Skin epidermis (tissue), 12 donors: ENCODE measurements around the gene OGFOD3.
"Not testable (repeated sequence)": the region's sequence is repeated elsewhere in the genome, so short reads cannot be mapped to it uniquely, and the experiment has no call there.

Experiments used
- H3K27ac ChIP-seq, 21 experiments: fragments of 200-600 bp; sonication (generic) in 11 of 21; one replicate each; pipeline ENCODE4 v1.5.0; 2020; ENCODE audit warnings: mild to moderate bottlenecking in 3 of 21, inconsistent platforms in 2 of 21, moderate library complexity in 2 of 21
- H3K4me3 ChIP-seq, 7 experiments: fragments of 200-600 bp; sonication (generic) in 2 of 7; one replicate each; pipeline ENCODE4 v1.5.0; 2020; ENCODE audit warnings: inconsistent platforms in 2 of 7, mild to moderate bottlenecking in 2 of 7, moderate library complexity in 1 of 7

OGFOD3 gene

DNA sequence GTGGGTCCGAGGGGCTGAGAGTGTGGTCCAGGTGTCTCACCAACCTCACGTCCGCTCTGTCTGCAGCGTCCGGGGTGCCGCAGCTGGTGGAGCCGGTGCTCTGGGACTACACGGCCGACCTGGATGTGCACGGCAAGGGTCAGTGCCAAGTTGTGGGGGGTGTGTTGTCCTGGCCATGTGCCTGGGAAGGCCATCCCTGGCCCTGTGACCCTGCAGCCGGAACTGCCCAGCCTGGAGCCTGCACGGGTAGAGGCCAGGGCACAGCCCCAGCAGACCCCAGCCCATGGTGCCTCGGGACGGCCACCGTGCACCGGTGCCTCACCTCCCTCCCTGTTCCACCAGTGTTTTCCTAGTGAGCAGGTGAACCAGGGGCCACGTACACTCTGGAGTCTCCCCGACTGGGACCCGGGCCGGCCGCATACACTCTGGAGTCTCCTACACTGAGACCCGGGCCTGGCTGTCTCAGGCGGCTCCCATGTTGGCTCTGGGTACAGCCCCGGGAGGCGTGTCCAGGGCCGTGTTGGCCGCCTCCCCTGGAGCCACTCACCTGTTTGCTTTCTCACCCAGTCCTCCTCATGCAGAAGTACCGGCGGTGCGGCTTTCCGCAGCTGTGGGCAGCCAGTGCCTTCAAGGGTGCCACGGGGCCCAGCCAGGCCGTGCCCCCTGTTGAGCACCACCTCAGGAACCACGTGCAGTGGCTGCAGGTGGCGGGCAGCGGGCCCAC lies 18.4 kb upstream of the OGFOD3 start:
- Histone ChIP-seq H3K27ac (no peak overlapping the region), H3K4me3 (no peak overlapping the region)

- H3K4me3 ChIP-seq: no peak overlapping the region
- H3K27ac ChIP-seq: no peak overlapping the region
These were observed 17.5 kb upstream of the OGFOD3 start for GRCh38 chr17:82435601-82436583.

DNA sequence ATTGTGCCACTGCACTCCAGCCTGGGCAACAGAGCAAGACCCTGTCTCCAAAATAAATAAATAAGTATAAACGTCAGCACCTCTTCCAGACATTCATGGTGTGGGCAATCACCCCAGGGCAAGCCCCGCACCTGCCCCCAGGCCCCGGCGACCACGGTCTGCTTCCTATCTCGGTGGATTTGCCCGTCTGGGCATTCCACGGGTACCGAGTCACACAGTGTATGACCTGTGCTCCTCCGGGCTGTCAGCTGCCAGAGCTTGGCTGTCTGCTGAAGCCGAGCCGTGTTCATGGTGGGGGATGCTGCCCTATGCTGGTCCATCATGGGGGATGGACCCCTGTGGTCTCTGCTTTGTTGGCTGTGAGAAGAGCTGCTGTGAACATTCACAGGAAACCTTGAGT lies 16.7 kb upstream of the OGFOD3 start:
- H3K4me3 ChIP-seq: no peak overlapping the region
- H3K27ac ChIP-seq: no peak overlapping the region

DNA sequence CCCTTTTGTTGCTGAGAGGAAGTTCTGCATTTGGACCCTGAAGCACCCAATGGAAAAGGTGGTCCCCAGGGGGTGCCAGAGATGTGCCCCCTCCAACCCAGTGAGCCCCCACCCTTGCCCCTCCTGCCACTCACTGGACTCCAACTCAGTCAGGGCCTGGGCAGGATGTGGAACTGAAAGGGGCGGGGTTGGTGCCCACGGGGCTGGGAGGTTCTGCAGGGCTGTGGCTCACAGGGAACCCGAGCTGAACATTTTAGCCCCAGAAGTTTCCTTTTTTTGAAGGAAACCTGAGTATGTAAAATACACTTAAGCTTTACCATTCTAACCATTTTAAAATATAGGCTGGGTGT lies 15.8 kb upstream of the OGFOD3 start:
- H3K4me3 ChIP-seq: no peak overlapping the region
- H3K27ac ChIP-seq: peak overlapping the region in 1 of 21 experiments; percentile 1

DNA sequence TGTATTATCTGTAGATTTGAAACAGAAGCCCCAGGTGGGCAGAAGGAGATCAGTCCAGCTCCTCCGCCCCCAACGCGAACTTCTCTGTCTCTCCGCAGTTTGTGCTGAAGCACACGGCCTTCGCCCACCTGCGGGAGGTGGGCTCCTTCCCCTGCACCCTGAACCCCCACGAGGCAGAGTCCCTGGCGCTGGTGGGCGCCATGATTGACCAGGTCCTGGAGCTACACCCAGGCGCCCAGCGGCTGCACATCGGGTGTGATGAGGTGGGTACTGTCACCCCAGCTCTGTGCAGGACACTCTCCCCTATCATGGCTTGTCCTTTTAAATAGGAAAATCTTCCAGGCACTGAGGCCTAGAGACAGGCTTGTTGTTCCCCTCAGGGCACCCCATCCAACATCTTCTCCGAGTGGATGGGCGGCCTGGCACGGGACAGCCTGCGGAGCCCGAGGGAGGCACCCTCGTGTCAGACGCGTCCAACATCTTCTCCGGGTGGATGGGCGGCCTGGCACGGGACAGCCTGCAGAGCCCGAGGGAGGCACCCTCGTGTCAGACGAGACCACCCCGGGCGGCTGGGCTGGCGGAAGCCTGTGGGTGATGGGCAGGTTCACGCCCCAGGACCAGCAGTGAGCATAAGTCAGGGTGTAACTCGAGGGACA lies 15.3 kb upstream of the OGFOD3 start:
- no peak overlapping the region for H3K4me3 ChIP-seq

DNA sequence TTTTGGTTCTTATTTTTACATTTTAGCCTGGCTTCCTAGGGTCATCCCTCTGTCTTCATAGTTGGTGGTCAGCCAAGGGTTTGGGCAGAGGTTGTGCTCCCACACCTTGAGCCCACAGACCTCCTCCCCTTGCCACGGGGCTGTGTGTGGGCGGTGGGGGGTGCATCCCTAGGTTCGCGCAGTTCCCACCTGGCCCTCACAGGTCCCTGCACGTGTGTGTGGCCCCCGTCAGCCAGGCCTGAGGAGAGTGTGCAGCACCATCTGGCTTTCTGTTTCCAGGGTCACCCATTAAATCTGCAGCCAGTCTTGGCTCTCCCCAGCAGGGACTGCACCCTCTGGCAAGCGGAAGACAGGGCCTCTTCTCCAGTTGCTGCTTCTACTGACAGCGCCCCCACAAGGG lies 13.6 kb upstream of the OGFOD3 start:
- H3K27ac ChIP-seq: no peak overlapping the region
- no peak overlapping the region for H3K4me3 ChIP-seq

More for the DNA sequence above, 15.3 kb upstream of the OGFOD3 start:
- no peak overlapping the region for H3K27ac ChIP-seq

DNA sequence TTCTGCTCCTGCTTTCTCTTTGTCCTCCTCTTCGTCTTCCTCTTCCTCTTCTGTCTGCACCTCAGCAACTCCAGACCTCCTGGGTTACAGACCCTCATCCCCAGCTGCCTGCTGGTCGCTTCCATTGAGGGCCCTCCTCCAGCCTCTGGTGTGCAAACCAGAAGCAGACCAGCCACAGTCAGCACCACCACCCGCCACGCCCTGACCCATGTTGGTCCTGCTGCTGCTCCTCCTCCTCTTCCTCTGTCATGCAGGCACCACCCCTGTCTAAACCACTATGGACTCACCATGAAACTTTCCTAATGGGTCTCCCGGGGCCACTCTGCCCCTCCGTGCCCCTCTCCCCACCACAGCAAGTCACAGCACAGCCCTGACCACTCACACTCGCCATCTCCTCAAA lies 11.4 kb upstream of the OGFOD3 start:
- Histone ChIP-seq H3K4me3 (no peak overlapping the region), H3K27ac (peak overlapping the region in 1 of 21 experiments; percentile 51)

DNA sequence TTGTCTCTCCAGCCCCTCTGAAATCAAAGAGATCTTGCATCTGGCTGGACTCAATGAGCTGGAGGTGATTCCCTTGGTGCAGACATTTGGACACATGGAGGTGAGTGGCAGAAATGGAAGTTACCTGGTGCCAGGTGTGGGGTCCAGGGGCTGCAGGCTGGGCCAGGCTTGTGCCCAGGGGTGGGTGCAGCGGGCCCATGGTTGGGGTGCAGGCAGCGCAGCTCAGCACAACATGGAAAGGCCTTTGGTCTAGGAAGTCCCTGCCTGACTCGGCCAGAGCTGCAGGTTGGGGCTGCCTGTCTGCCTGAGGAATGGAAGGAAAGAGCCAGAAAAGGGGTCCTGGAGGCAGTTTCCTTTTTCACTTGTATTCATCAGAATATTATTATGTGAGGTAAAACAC lies 10.2 kb upstream of the OGFOD3 start:
- H3K27ac ChIP-seq: no peak overlapping the region
- H3K4me3 ChIP-seq: no peak overlapping the region

DNA sequence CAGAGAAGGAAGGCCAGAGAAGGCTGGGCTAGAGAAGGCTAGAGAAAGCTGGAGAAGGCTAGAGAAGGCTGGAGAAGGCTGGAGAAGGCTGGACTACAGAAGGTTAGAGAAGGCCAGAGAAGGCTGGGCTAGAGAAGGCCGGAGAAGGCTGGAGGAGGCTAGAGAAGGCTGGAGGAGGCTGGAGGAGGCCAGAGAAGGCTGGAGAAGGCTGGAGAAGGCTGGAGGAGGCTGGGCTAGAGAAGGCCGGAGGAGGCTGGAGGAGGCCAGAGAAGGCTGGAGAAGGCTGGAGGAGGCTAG lies 6.4 kb upstream of the OGFOD3 start:
- H3K4me3 ChIP-seq: no peak overlapping the region
- H3K27ac ChIP-seq: no peak overlapping the region

GRCh38 chr17:82424001-82424862 lies 5.8 kb upstream of the OGFOD3 start:
- peak overlapping the region in 1 of 21 experiments; percentile 31 for H3K27ac ChIP-seq

DNA sequence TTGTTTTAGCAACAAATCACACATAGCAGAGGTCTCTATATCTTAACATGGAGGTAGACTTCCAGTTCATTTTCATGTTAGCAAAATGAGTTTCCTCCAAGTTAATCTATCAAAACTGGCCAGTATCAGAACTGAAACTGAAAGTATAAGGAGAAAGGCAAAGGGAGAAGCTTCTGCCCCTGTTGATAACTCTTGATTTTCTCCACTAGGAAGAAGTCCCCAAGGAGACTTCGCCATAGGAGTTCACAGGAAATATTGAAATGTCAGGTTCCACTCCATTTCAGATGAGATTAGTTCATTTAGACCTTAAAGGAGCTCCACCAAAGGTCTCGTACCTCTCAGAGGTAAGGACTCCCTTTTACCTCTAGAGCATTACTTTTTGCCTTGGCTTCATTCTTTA lies 1.2 kb upstream of the OGFOD3 start:
- Histone ChIP-seq H3K4me3 (peak overlapping the region in 6 of 7 experiments; percentile 57 to 76 (median 72)), H3K27ac (peak overlapping the region in 10 of 21 experiments; percentile 5 to 94 (median 58))

More at GRCh38 chr17:82424001-82424862, 5.8 kb upstream of the OGFOD3 start:
- H3K4me3 ChIP-seq: peak overlapping the region in 2 of 7 experiments; percentile 3 to 25

- no peak overlapping the region for H3K27ac ChIP-seq
- no peak overlapping the region for H3K4me3 ChIP-seq
These were observed 1.6 kb downstream of the OGFOD3 start for GRCh38 chr17:82416771-82417170.

DNA sequence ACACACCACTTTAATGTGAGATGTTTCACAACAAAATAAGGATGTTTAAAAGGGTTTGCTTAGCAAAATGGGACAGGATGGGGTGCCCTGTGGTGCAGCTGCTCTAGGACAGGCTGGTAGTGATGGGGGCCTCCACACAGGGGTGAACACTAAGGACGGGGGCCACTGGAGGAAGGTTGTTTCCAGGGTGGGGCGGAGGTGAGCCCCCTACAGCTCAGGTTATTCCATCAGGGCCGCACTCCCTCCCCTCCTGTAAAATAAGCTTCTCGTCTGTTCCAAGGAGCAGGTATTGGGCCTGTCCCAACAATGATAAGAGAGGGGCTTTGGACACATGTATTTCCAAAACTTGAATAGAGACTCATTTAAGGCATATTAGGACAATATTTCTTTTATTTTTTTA lies 2.1 kb downstream of the OGFOD3 start:
- Histone ChIP-seq H3K27ac (no peak overlapping the region), H3K4me3 (no peak overlapping the region)

GRCh38 chr17:82415786-82416185 lies 2.6 kb downstream of the OGFOD3 start:
- Histone ChIP-seq H3K27ac (no peak overlapping the region), H3K4me3 (no peak overlapping the region)

DNA sequence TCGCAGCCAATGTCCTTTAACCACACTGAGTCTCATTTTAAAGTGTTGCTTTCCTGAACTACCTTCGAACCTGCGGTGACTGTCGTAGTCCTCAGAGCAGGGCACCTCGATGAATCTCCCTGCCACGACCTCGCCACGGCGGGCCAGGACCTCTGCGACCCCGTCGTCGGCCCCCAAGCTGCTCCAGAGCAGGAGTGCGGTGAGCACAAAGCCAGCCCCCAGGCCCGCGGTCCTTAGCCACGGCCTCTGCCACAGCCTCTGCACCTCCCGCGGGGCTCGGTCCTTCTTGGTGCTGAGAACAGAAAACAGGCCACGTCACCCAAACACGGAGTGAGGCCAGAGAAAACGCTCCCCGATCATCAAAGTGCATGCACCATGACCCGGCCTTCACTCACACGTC lies 3.0 kb downstream of the OGFOD3 start:
- no peak overlapping the region for H3K27ac ChIP-seq

GRCh38 chr17:82414548-82415281 lies 3.7 kb downstream of the OGFOD3 start:
- Histone ChIP-seq H3K4me3 (no peak overlapping the region), H3K27ac (no peak overlapping the region)

More for the DNA sequence above, 3.0 kb downstream of the OGFOD3 start:
- no peak overlapping the region for H3K4me3 ChIP-seq

GRCh38 chr17:82412535-82413520 lies 5.6 kb downstream of the OGFOD3 start:
- H3K27ac ChIP-seq: no peak overlapping the region
- no peak overlapping the region for H3K4me3 ChIP-seq

GRCh38 chr17:82412081-82412480 lies 6.3 kb downstream of the OGFOD3 start:
- not testable (repeated sequence) for H3K27ac ChIP-seq, H3K4me3 ChIP-seq
